HepG2 (cell line): ENCODE measurements around the gene TBL3. TPM values are rescaled to one million over a fixed set of nuclear protein-coding genes. Genes with fewer than 3 reads are reported as not detected.

Experiments used
- ATAC-seq: fragments of 200-7000 bp; cut with Tn5 transposase; 3 replicates; pipeline ENCODE4 v1.9.1; 2020; ENCODE audit warnings: mild to moderate bottlenecking, moderate library complexity
- BruUV-seq: library from RNA; stranded (reverse); fragments of 400-500 nt; replicated peaks from 2 replicates; lab custom pipeline; 2021; lab: Mats Ljungman, UMichigan
- CTCF ChIA-PET: fragments of 300-600 bp; formaldehyde crosslinking; extraction: SDS; loops from one replicate; lab custom pipeline; 2021; ENCODE audit warnings: low total read pairs, inconsistent platforms, low intra/inter-chr PET ratio; lab: Yijun Ruan, JAX
- POLR2A ChIA-PET: fragments of 350-600 bp; sonication (Branson Sonifier 250); formaldehyde crosslinking; loops from one replicate; lab custom pipeline; 2020; ENCODE audit warnings: antibody characterized with exemption, inconsistent platforms; lab: Yijun Ruan, JAX
- DNase-seq: peaks from one replicate; pipeline ENCODE4 v3.0.0-alpha.2; 2015; ENCODE audit warnings: low spot score
- FAIRE-seq: peaks from 3 replicates; lab custom pipeline; 2011; peaks lifted over from hg19 to GRCh38; lab: Jason Lieb, UNC
- H2AFZ ChIP-seq: one replicate; pipeline ENCODE4 v1.6.1; 2011; ENCODE audit warnings: low read length, inconsistent platforms
- H3K27ac ChIP-seq: fragments of 300-600 bp; 3 replicates; pipeline ENCODE4 v1.8.0; 2011; ENCODE audit warnings: mixed run types, mild to moderate bottlenecking, mixed read lengths, low read length, inconsistent platforms; ENCODE audit not compliant: insufficient read depth; ENCODE audit errors: extremely low read length
- H3K27me3 ChIP-seq, 2 experiments: fragments of 200-600 bp in 1 of 2; 2 replicates in 1 of 2; 3 replicates in 1 of 2; pipeline versions ENCODE4 v1.6.0 to v1.8.0; 2011; ENCODE audit warnings: low read length in 2 of 2, mild to moderate bottlenecking in 2 of 2, moderate library complexity in 2 of 2, inconsistent platforms in 1 of 2; ENCODE audit not compliant: insufficient read depth in 2 of 2, control insufficient read depth in 1 of 2
- H3K36me3 ChIP-seq, 2 experiments: fragments of 200-600 bp in 1 of 2; replicated peaks in 1 of 2; 2 replicates in 1 of 2; 3 replicates in 1 of 2; pipeline versions ENCODE4 v1.5.1 to v1.8.0; 2011; ENCODE audit warnings: low read length in 2 of 2, inconsistent platforms in 1 of 2; ENCODE audit not compliant: insufficient read depth in 2 of 2, control insufficient read depth in 1 of 2
- H3K4me1 ChIP-seq: 2 replicates; pipeline ENCODE4 v1.5.1; 2012; ENCODE audit warnings: low read length, inconsistent platforms; ENCODE audit not compliant: insufficient read depth
- H3K4me2 ChIP-seq: 2 replicates; pipeline ENCODE4 v1.6.0; 2011; ENCODE audit warnings: low read depth, low read length, inconsistent platforms
- H3K4me3 ChIP-seq, 3 experiments: fragments of 200-600 bp in 1 of 3; sonication (generic), shearing (Covaris generic) in 1 of 3; replicated peaks in 1 of 3; 2 replicates each; pipeline ENCODE4 v1.5.1; 2011 to 2016; ENCODE audit warnings: low read length in 3 of 3, inconsistent platforms in 2 of 3, low read depth in 2 of 3, mild to moderate bottlenecking in 2 of 3, control low read depth in 1 of 3, mixed read lengths in 1 of 3; ENCODE audit not compliant: insufficient read depth in 1 of 3
- H3K79me2 ChIP-seq: one replicate; pipeline ENCODE4 v1.6.1; 2011; ENCODE audit warnings: low read length, inconsistent platforms; ENCODE audit not compliant: insufficient read depth
- H3K9ac ChIP-seq: 2 replicates; pipeline ENCODE4 v1.6.0; 2011; ENCODE audit warnings: mild to moderate bottlenecking, low read depth, low read length, inconsistent platforms; ENCODE audit not compliant: insufficient read depth
- H3K9me3 ChIP-seq: 2 replicates; pipeline ENCODE4 v1.5.1; 2012; ENCODE audit warnings: mild to moderate bottlenecking, low read length
- H4K20me1 ChIP-seq: 2 replicates; pipeline ENCODE4 v1.6.0; 2011; ENCODE audit warnings: inconsistent platforms, mild to moderate bottlenecking, low read length, moderate library complexity; ENCODE audit not compliant: insufficient read depth
- ETS1 ChIP-seq: sonication (generic); formaldehyde crosslinking; IDR thresholded peaks from 2 replicates; pipeline ENCODE4 v1.4.0; 2020; ENCODE audit warnings: missing genetic modification reagents
- GABPA ChIP-seq, 2 experiments: IDR thresholded peaks; 2 replicates each; pipeline ENCODE4 v1.6.1; 2011 to 2016; ENCODE audit warnings: low read depth in 2 of 2, low read length in 1 of 2, missing biosample characterization in 1 of 2, missing genetic modification characterization in 1 of 2
- HNRNPK ChIP-seq: fragments of 200-400 bp; formaldehyde crosslinking; IDR thresholded peaks from 2 replicates; pipeline ENCODE4 v1.6.1; 2018; ENCODE audit warnings: low read length, low read depth, moderate library complexity, mild to moderate bottlenecking; ENCODE audit not compliant: poor library complexity, severe bottlenecking
- RCOR2 ChIP-seq: IDR thresholded peaks from 2 replicates; pipeline ENCODE4 v1.6.1; 2016; ENCODE audit warnings: missing biosample characterization, missing genetic modification reagents
- TBX2 ChIP-seq: sonication (generic); formaldehyde crosslinking; IDR thresholded peaks from 2 replicates; pipeline ENCODE4 v1.5.0; 2020; ENCODE audit warnings: missing genetic modification reagents, mild to moderate bottlenecking, borderline replicate concordance
- THAP11 ChIP-seq: IDR thresholded peaks from 2 replicates; pipeline ENCODE4 v1.6.1; 2016; ENCODE audit warnings: missing biosample characterization, missing genetic modification reagents
- ZBTB2 ChIP-seq: sonication (generic); formaldehyde crosslinking; IDR thresholded peaks from 2 replicates; pipeline ENCODE4 v1.8.0; 2022; ENCODE audit warnings: low read depth, missing genetic modification reagents
- ZNF180 ChIP-seq: sonication (generic); formaldehyde crosslinking; IDR thresholded peaks from 2 replicates; pipeline ENCODE4 v1.4.0; 2020; ENCODE audit warnings: low read depth, missing genetic modification reagents, borderline replicate concordance
- ZNF546 ChIP-seq: sonication (generic); formaldehyde crosslinking; conservative IDR thresholded peaks from 2 replicates; pipeline ENCODE4 v1.8.1; 2023; ENCODE audit warnings: mild to moderate bottlenecking, missing genetic modification reagents
- ZNF609 ChIP-seq: sonication (generic); formaldehyde crosslinking; IDR thresholded peaks from 2 replicates; pipeline ENCODE4 v1.4.0; 2020; ENCODE audit warnings: mild to moderate bottlenecking, missing genetic modification reagents, borderline replicate concordance
- ZNF740 ChIP-seq: sonication (generic); formaldehyde crosslinking; IDR thresholded peaks from 2 replicates; pipeline ENCODE4 v1.4.0; 2020; ENCODE audit warnings: missing genetic modification reagents
- WGBS: methylation state at CpG from one replicate; pipeline ENCODE4 v1.1.6; 2017; ENCODE audit warnings: low lambda C conversion rate; 5-methylcytosine and 5-hydroxymethylcytosine counted together
- in situ Hi-C: cut with HindIII; loops from 2 replicates; pipeline ENCODE4 v1.10.0; 2017; ENCODE audit warnings: low pct_unique_long_range_greater_than_20kb; ENCODE audit not compliant: extremely low pct_ligation_motif_present
- intact Hi-C: fragments of 100-400 bp; cut with micrococcal nuclease; formaldehyde crosslinking; loops from one replicate; pipeline ENCODE4 v1.10.0; 2022; ENCODE audit not compliant: unreplicated experiment
- polyA plus RNA-seq, 8 experiments: library from polyadenylated mRNA; depleted of rRNA in 3 of 8; stranded (reverse) in 7 of 8; unstranded in 1 of 8; fragments of >200 nt; fragmentation: Illumina TruSeq in 4 of 8; extraction: Trizol in 4 of 8; gene quantifications; 2 replicates each; pipeline versions ENCODE4 v1.2.1 to v1.2.3, GENCODE V29; 2011 to 2016; ENCODE audit warnings: low read depth in 4 of 8, missing spikeins in 1 of 8, mixed read lengths in 1 of 8; ENCODE audit not compliant: insufficient read depth in 1 of 8
- total RNA-seq, 5 experiments: library from RNA; depleted of rRNA; stranded (reverse); fragments of >200 nt; fragmentation: Illumina TruSeq; extraction: Trizol; gene quantifications; 2 replicates each; pipeline ENCODE4 v1.2.3, GENCODE V29; 2016; ENCODE audit warnings: low read depth in 1 of 5

TBL3 gene
- total and polyA plus RNA-seq, 2 of the 13 experiments (the other 11 are each of a cell fraction or from before 2014, with no cell fraction given), result 16.8 to 38.0 TPM

- POLR2A ChIA-PET, result interaction anchor here (0.6 to 2.7 kb wide), 12 partner anchors 10 to 147 kb away, joined by 3 to 14 read pairs (median 4); partner anchors contain the start of genes FAHD1, HAGH, MSRB1 and NUBP2
- no peak for TF ChIP-seq ZNF180 (CRISPR knock-in tag)
- TF ChIP-seq HNRNPK, result peak; percentile 13
- no peak for TF ChIP-seq GABPA (IDR thresholded peaks at IDR 0.05; ENCODE audit: low read depth, low read length)
- no peak for TF ChIP-seq GABPA (CRISPR knock-in tag; IDR thresholded peaks at IDR 0.05; ENCODE audit: low read depth)
- TF ChIP-seq THAP11, result peak; percentile 76
- peak; percentile 76; the same call in 1 of the 2 replicates for TF ChIP-seq ZBTB2 (CRISPR knock-in tag)
- TF ChIP-seq TBX2 (CRISPR knock-in tag), result peak; percentile 53; the same call in 1 of the 2 replicates
- 0 out of 2 replicates have a peak, but pooled peaks have one; percentile 60 for TF ChIP-seq ETS1 (CRISPR knock-in tag)
- no peak for TF ChIP-seq RCOR2 (CRISPR knock-in tag)
- peak; percentile 89 for TF ChIP-seq ZNF546 (CRISPR knock-in tag)
- peak; percentile 38; the same call in 1 of the 2 replicates for TF ChIP-seq ZNF740 (CRISPR knock-in tag)
- TF ChIP-seq ZNF609 (CRISPR knock-in tag), result peak; percentile 48; the same call in 1 of the 2 replicates
Observed at GRCh38 chr16:1929578-1930337, 42.1 kb upstream of the TBL3 start.

More at GRCh38 chr16:1929578-1930337, 42.1 kb upstream of the TBL3 start:
- H3K4me3 ChIP-seq, result peak overlapping the region; percentile 59 to 73 (median 70)
- no peaks in the 10 kb centered on the region for H3K36me3 ChIP-seq
- in situ Hi-C loops (no loop called here), intact Hi-C loops (no loop called here)
- H3K9me3 ChIP-seq, result no peaks in the 10 kb centered on the region
- 0% methylated on average over 5 of the region's 70 CpGs for WGBS
- peak; percentile 56 for ATAC-seq
- peak; percentile 55 for DNase-seq
- BruUV-seq, result no TSS peak
- no peak overlapping the region for H2AFZ ChIP-seq
- peaks cover 73% of the 10 kb centered on the region for H3K4me1 ChIP-seq
- H3K27ac ChIP-seq, result peak overlapping the region; percentile 38
- H3K9ac ChIP-seq, result peak overlapping the region; percentile 67
- FAIRE-seq, result no peak
- H3K4me2 ChIP-seq, result peak overlapping the region; percentile 78
- no peaks in the 10 kb centered on the region for H4K20me1 ChIP-seq
- peaks cover 3 to 6% of the 10 kb centered on the region in 2 experiments; a peak in 2 of 5 replicates for H3K27me3 ChIP-seq
- H3K79me2 ChIP-seq, result no peaks in the 10 kb centered on the region
- CTCF ChIA-PET, result interaction anchor here (0.7 to 2.2 kb wide), 5 partner anchors 12 to 117 kb away, joined by 3 to 22 read pairs (median 3); no protein-coding TSS in a partner anchor
